ENCODE results near the gene LYAR. TPM values are rescaled to one million over a fixed set of nuclear protein-coding genes. Genes with fewer than 3 reads are reported as not detected.

The LYAR gene
- total and polyA plus RNA-seq, 2 experiments from 2014 or later = 44.0 to 105 TPM

DNA sequence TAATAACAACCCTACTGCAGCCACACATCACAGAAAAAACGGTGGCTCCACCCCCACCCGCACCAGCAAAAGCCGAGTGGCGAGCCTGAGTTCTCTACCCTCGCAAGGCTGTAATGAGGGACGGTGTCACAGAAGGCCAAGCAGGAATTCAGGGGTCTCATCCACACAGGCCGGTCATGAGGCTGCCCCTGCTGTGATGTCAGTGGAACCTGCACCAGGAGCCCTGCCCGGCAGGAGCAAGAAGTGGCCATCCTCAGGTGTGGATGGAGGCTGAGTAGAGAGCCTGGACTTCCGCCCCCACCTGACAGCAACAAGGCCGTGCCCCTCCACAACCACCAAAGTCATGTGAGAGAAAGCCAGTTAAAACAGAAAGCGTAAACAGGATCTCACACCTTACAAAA, 20.6 kb downstream of the LYAR start (continued):
- TF ChIP-seq, protein P1, sequence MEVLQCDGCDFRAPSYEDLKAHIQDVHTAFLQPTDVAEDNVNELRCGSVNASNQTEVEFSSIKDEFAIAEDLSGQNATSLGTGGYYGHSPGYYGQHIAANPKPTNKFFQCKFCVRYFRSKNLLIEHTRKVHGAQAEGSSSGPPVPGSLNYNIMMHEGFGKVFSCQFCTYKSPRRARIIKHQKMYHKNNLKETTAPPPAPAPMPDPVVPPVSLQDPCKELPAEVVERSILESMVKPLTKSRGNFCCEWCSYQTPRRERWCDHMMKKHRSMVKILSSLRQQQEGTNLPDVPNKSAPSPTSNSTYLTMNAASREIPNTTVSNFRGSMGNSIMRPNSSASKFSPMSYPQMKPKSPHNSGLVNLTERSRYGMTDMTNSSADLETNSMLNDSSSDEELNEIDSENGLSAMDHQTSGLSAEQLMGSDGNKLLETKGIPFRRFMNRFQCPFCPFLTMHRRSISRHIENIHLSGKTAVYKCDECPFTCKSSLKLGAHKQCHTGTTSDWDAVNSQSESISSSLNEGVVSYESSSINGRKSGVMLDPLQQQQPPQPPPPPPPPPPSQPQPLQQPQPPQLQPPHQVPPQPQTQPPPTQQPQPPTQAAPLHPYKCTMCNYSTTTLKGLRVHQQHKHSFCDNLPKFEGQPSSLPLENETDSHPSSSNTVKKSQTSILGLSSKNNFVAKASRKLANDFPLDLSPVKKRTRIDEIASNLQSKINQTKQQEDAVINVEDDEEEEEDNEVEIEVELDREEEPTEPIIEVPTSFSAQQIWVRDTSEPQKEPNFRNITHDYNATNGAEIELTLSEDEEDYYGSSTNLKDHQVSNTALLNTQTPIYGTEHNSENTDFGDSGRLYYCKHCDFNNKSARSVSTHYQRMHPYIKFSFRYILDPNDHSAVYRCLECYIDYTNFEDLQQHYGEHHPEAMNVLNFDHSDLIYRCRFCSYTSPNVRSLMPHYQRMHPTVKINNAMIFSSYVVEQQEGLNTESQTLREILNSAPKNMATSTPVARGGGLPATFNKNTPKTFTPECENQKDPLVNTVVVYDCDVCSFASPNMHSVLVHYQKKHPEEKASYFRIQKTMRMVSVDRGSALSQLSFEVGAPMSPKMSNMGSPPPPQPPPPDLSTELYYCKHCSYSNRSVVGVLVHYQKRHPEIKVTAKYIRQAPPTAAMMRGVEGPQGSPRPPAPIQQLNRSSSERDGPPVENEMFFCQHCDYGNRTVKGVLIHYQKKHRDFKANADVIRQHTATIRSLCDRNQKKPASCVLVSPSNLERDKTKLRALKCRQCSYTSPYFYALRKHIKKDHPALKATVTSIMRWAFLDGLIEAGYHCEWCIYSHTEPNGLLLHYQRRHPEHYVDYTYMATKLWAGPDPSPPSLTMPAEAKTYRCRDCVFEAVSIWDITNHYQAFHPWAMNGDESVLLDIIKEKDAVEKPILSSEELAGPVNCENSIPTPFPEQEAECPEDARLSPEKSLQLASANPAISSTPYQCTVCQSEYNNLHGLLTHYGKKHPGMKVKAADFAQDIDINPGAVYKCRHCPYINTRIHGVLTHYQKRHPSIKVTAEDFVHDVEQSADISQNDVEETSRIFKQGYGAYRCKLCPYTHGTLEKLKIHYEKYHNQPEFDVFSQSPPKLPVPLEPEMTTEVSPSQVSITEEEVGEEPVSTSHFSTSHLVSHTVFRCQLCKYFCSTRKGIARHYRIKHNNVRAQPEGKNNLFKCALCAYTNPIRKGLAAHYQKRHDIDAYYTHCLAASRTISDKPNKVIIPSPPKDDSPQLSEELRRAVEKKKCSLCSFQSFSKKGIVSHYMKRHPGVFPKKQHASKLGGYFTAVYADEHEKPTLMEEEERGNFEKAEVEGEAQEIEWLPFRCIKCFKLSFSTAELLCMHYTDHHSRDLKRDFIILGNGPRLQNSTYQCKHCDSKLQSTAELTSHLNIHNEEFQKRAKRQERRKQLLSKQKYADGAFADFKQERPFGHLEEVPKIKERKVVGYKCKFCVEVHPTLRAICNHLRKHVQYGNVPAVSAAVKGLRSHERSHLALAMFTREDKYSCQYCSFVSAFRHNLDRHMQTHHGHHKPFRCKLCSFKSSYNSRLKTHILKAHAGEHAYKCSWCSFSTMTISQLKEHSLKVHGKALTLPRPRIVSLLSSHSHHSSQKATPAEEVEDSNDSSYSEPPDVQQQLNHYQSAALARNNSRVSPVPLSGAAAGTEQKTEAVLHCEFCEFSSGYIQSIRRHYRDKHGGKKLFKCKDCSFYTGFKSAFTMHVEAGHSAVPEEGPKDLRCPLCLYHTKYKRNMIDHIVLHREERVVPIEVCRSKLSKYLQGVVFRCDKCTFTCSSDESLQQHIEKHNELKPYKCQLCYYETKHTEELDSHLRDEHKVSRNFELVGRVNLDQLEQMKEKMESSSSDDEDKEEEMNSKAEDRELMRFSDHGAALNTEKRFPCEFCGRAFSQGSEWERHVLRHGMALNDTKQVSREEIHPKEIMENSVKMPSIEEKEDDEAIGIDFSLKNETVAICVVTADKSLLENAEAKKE (CRISPR knock-in tag; IDR thresholded peaks at IDR 0.05) = no peak
- TF ChIP-seq JUNB (IDR thresholded peaks at IDR 0.05; ENCODE audit: unreplicated experiment) = no peak

DNA sequence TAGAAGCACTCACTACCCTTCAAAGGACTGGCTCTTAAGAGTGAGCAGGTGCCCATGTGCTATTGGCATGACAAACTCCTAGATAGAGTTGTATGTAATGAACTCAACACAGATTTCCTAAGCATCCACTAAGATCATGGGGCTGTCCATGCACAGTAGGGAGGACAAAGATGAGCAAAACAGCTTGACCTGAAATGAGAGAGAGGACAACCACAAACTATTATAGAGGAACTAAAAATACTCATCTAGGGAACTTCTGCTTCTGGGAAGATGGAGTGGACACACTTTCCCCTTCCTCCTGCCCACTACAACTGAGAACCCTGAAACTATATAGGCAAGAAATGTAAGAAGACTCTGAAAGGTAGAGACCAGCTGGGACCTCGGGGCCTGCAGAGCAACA, 21.2 kb downstream of the LYAR start:
- H3K27ac ChIP-seq (ENCODE audit: low read depth) = no peak overlapping the region
- Mint-ChIP-seq H3K4me1 (no peaks in the 10 kb centered on the region), H3K36me3 (ENCODE audit: low read depth) (peaks cover 61% of the 10 kb centered on the region), H3K4me3 (no peak overlapping the region), H3K27me3 (ENCODE audit: insufficient read depth, low read depth, poor library complexity) (no peaks in the 10 kb centered on the region), H3K9me3 (no peaks in the 10 kb centered on the region), H3K27ac (no peak overlapping the region)
- H3F3A ChIP-seq (replicated peaks; ENCODE audit: low read depth) = no peaks in the 10 kb centered on the region
- no peak overlapping the region for H3K4me2 ChIP-seq
- peaks cover 41% of the 10 kb centered on the region for H3K36me3 ChIP-seq (ENCODE audit: insufficient read depth)
- no peak for ATAC-seq
- no peak for DNase-seq (ENCODE audit: low spot score)
- H2AFZ ChIP-seq = no peak overlapping the region
- H4K20me1 ChIP-seq (replicated peaks; ENCODE audit: insufficient read depth) = peaks cover 9% of the 10 kb centered on the region; the same call in 1 of the 2 replicates
- no peak overlapping the region for H3K4me3 ChIP-seq
- no peaks in the 10 kb centered on the region for H3K4me1 ChIP-seq (ENCODE audit: insufficient read depth)
- 0 out of 2 replicates have a peak, but pooled peaks cover 3% of the 10 kb centered on the region for H3K79me2 ChIP-seq (replicated peaks; ENCODE audit: insufficient read depth)
- TF ChIP-seq, protein P2, sequence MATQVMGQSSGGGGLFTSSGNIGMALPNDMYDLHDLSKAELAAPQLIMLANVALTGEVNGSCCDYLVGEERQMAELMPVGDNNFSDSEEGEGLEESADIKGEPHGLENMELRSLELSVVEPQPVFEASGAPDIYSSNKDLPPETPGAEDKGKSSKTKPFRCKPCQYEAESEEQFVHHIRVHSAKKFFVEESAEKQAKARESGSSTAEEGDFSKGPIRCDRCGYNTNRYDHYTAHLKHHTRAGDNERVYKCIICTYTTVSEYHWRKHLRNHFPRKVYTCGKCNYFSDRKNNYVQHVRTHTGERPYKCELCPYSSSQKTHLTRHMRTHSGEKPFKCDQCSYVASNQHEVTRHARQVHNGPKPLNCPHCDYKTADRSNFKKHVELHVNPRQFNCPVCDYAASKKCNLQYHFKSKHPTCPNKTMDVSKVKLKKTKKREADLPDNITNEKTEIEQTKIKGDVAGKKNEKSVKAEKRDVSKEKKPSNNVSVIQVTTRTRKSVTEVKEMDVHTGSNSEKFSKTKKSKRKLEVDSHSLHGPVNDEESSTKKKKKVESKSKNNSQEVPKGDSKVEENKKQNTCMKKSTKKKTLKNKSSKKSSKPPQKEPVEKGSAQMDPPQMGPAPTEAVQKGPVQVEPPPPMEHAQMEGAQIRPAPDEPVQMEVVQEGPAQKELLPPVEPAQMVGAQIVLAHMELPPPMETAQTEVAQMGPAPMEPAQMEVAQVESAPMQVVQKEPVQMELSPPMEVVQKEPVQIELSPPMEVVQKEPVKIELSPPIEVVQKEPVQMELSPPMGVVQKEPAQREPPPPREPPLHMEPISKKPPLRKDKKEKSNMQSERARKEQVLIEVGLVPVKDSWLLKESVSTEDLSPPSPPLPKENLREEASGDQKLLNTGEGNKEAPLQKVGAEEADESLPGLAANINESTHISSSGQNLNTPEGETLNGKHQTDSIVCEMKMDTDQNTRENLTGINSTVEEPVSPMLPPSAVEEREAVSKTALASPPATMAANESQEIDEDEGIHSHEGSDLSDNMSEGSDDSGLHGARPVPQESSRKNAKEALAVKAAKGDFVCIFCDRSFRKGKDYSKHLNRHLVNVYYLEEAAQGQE (IDR thresholded peaks at IDR 0.05; ENCODE audit: unreplicated experiment) = no peak
- TF ChIP-seq EZH2 (IDR thresholded peaks at IDR 0.05; ENCODE audit: low read depth, unreplicated experiment) (no peak), ZNF114 (CRISPR knock-in tag; IDR thresholded peaks at IDR 0.05) (no peak)
- TF ChIP-seq, protein P1 (CRISPR knock-in tag; IDR thresholded peaks at IDR 0.05) = no peak
- no peaks in the 10 kb centered on the region; the same call in 1 of the 2 replicates for H3K9me2 ChIP-seq (ENCODE audit: insufficient read depth)
- H3K27me3 ChIP-seq (ENCODE audit: insufficient read depth) = no peaks in the 10 kb centered on the region

All from GM23338 (cell line).